GM20000 (cell line): Measurements from ENCODE around the gene PSPN.

Experiments used
- DNase-seq: peaks from one replicate; pipeline ENCODE4 v3.0.0; 2012; ENCODE audit warnings: low spot score
- TF ChIP-seq, protein P1 (sequence below): IDR thresholded peaks from 2 replicates; pipeline ENCODE4 v1.5.1; 2012; ENCODE audit warnings: mild to moderate bottlenecking, control low read depth; ENCODE audit errors: extremely low read depth, missing control alignments

The PSPN gene

DNA sequence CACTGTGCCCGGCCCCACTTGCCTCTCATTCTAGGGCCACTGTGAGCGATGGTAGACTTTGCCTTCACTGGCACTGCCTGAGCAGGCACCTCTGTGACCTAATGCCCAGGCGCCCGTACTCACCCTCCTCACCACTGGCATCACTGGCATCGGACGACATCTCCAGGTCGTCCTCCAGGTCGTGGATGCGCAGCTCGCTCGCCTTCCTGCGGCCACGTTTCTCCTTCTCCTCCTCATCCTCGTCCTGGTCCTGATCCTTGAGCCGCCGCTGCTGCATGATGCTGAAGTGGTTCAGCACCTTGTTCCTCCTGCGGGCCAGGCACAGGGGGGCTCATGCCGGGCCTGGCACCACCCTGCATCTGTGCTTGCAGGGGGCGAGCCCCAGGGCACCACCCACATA lies 7.5 kb upstream of the PSPN start:
- TF ChIP-seq, protein P1, sequence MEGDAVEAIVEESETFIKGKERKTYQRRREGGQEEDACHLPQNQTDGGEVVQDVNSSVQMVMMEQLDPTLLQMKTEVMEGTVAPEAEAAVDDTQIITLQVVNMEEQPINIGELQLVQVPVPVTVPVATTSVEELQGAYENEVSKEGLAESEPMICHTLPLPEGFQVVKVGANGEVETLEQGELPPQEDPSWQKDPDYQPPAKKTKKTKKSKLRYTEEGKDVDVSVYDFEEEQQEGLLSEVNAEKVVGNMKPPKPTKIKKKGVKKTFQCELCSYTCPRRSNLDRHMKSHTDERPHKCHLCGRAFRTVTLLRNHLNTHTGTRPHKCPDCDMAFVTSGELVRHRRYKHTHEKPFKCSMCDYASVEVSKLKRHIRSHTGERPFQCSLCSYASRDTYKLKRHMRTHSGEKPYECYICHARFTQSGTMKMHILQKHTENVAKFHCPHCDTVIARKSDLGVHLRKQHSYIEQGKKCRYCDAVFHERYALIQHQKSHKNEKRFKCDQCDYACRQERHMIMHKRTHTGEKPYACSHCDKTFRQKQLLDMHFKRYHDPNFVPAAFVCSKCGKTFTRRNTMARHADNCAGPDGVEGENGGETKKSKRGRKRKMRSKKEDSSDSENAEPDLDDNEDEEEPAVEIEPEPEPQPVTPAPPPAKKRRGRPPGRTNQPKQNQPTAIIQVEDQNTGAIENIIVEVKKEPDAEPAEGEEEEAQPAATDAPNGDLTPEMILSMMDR: no peak
- no peak for DNase-seq

DNA sequence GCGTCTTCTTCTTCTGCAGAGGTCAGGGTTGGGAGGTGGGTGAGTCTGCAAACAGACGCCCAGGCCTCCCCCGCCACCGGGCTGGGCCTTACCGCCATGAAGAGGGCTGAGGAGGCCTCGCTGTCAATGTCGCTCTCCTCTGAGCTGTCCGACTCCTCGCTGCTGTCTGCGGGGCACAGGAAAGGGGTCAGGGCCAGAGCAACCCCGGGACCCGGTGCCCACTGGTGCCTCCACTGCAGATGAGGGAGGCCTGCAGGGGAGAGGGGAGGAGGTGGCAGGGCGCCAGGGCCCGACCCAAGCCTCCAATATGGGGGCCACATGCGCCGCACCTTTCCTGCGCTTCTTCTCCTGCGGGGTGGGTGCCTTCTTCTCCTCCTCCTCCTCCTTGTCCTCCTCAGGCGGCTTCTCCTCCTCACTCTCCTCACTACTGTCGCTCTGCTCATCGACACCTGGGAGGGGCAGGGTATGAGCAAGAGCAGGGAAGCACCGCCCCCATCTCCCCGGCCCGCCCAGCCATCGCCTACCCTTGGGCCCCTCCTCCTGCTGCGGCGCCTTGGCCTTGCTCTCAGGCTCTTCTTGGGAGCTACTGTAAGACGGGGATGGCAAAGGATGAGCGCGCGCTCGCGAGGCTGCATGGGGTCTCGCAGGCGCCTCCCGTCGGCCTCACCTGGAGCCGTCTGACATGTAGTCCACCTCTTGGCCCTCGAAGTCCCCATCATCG lies 5.5 kb upstream of the PSPN start:
- TF ChIP-seq, protein P1: no peak
- no peak for DNase-seq

DNA sequence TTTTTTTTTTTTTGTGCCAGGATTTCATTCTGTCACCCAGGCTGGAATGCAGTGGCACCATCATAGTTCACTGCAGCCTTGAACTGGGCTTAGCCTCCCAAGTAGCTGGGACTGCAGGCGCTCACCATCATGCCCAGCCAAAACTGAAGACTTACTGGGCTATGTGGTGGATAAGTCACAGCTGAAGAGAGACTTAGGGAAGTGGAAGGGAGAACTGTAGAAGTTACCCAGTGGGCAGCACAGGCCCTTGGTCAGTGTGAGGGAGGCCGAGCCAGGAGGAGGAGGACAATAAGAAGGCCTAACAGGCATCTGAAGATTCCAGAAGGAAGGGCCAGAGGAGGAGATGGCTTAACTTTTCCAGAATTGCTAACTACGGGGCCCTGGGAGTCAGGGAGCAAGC lies 4.0 kb upstream of the PSPN start:
- DNase-seq: no peak
- TF ChIP-seq, protein P1: no peak

DNA sequence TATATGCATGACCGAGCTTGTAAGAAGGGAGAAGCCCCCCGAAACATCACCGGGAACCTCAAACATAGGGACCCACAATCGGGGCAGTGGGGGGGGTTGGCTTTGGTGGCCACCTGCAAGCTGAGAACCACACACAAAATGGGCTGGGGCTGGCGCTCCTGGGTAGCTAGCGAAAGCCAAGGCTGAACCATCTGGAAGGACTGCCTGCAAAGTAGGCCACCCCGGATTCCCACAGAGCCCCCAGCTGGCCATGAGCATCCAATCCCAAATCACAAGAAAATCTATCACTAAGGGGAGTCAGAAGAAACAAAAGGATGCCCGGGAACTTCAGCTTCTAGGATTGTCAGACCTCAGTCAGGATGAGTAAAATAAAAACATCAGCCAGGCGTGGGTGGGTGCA lies 2.8 kb upstream of the PSPN start:
- TF ChIP-seq, protein P1: no peak
- DNase-seq: no peak

DNA sequence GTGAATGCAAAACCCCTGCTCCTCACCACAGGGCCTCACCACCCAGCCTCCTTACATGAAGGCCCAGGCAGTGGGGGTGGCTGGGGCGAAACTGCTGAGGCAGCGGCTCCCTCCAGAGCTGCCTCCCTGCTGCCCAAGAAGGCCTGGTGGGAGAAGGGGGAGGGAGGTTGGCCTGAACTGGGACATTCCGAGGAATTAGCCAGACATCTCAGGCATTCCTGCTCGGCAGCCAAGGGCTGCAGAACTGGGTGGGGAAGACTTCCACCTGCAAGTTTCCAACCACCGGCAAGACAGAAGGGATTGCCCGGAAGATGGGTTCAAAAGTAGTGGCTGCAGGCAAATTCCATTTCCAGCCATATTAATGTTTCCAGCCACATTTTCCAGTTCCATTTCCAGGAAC lies 2.3 kb upstream of the PSPN start:
- DNase-seq: no peak
- TF ChIP-seq, protein P1: no peak

DNA sequence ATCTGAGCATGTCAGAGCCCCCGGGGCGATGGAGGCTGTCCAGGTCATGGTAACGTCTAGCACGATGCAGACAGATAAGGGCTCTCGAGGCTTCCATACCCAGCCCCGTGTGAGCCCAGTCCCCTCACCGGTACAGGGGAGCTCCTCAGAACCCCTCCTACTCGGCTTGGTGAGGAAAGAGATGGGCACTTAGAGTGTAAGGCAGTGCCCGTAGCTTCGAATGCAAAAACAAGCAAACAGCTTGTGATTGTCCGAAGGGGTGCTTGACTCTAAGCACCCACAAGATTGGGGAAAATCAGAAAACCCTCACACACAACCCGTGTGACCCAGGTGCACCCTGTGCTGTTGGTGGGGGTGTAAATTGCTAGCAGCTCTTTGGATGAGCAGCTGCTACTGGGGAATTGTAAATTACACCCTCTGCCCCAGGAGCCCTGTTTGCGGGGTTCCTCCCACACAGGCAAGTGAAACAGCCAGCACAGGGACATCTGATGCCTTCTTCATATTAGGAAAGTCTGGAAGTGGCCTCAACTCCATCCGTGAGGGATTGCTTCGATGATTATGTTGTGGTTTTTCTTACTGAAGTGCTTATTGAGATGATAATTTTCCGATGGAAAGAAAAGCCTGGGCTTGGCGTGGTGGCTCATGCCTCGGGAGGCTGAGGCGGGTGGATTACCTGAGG lies 918 bp upstream of the PSPN start:
- TF ChIP-seq, protein P1: no peak
- DNase-seq: no peak

DNA sequence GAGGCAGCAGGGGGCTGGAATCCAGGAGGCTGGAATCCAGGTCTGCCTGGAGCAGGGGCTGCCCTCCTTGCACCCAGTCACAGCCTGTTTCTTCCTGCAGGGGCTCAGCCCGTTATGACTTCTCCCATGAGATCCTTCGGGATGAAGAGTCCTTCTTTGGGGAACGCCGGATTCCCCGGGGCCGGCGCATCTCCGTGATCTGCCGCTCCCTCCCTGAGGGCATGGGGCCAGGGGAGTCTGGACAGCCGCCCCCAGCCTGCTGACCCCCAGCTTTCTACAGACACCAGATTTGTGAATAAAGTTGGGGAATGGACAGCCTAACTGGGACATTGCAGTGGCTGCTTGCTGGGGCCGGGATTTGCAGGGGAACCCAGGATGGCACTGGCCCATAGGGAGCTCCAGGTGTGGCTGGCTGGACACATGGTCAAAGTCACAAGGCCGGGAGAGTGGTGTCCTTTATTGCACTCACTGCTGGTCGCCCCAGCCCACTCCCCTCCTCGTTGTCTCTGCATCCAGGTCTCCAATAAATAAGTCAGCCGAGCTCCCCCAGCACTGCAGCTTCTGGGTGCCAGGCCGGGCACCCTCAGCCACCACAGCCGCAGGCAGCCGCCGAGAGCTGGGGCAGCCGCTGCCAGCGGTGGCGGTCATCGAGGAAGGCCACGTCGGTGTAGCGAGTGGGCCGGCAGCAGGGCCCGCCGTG lies 872 bp downstream of the PSPN start:
- TF ChIP-seq, protein P1: no peak
- no peak for DNase-seq
